Activated T-helper 2 cell treated with anti-CD3 and anti-CD28 coated beads, Interferon-gamma antibody, Interleukin-2, Interleukin-4, amounts not matched to agents 10 μg/mL and 5 μg/mL and 100 μg/mL, durations not matched to agents 14 hours and 24 hours and 36 hours (primary cell): ENCODE data around the gene RDH16. TPM values are rescaled to one million over a fixed set of nuclear protein-coding genes. Genes with fewer than 3 reads are reported as not detected.
"Not testable (repeated sequence)": the region's sequence is repeated elsewhere in the genome, so short reads cannot be mapped to it uniquely, and the experiment has no call there.

Source experiments
- DNase-seq: peaks from one replicate; pipeline ENCODE4 v3.0.0; 2021; ENCODE audit warnings: low spot score
- H3K27ac Mint-ChIP-seq: one replicate; pipeline ENCODE4 v1.8.0; 2021; ENCODE audit warnings: mixed read lengths
- H3K27me3 Mint-ChIP-seq: one replicate; pipeline ENCODE4 v1.8.0; 2021; ENCODE audit warnings: low read depth, mixed read lengths
- H3K36me3 Mint-ChIP-seq: one replicate; pipeline ENCODE4 v1.8.0; 2021; ENCODE audit warnings: low read depth, mixed read lengths
- H3K4me1 Mint-ChIP-seq: one replicate; pipeline ENCODE4 v1.8.0; 2021; ENCODE audit warnings: low read depth, mixed read lengths
- H3K4me3 Mint-ChIP-seq: one replicate; pipeline ENCODE4 v1.8.0; 2021; ENCODE audit warnings: low read depth, mild to moderate bottlenecking, moderate library complexity, mixed read lengths
- H3K9me3 Mint-ChIP-seq: one replicate; pipeline ENCODE4 v1.8.0; 2021; ENCODE audit warnings: mixed read lengths
- intact Hi-C: fragments of 100-400 bp; cut with micrococcal nuclease; formaldehyde crosslinking; loops from one replicate; pipeline ENCODE4 v1.15.1; 2023
- total RNA-seq: library from RNA; stranded (reverse); gene quantifications from 2 replicates; pipeline ENCODE4 v1.2.3, GENCODE V29; 2022

Gene RDH16
- total RNA-seq, 1 donor from 2014 or later = 0.30 TPM

- H3K9me3 Mint-ChIP-seq, H3K36me3 Mint-ChIP-seq, H3K4me1 Mint-ChIP-seq, H3K4me3 Mint-ChIP-seq, H3K27ac Mint-ChIP-seq, DNase-seq, intact Hi-C loops: not testable (repeated sequence)
- peaks cover 30% of the 10 kb centered on the region for H3K27me3 Mint-ChIP-seq
Observed at GRCh38 chr12:56940942-56941298, 16.5 kb downstream of the RDH16 start.

- no peaks in the 10 kb centered on the region for H3K36me3 Mint-ChIP-seq
- H3K27ac Mint-ChIP-seq = no peak overlapping the region
- no peak overlapping the region for H3K4me3 Mint-ChIP-seq
- H3K4me1 Mint-ChIP-seq = peaks cover 4% of the 10 kb centered on the region
- no peak for DNase-seq
- peaks cover 4% of the 10 kb centered on the region for H3K27me3 Mint-ChIP-seq
- intact Hi-C loops = no loop called here
- no peaks in the 10 kb centered on the region for H3K9me3 Mint-ChIP-seq
Observed at GRCh38 chr12:56935752-56936151, 21.7 kb downstream of the RDH16 start.

DNA sequence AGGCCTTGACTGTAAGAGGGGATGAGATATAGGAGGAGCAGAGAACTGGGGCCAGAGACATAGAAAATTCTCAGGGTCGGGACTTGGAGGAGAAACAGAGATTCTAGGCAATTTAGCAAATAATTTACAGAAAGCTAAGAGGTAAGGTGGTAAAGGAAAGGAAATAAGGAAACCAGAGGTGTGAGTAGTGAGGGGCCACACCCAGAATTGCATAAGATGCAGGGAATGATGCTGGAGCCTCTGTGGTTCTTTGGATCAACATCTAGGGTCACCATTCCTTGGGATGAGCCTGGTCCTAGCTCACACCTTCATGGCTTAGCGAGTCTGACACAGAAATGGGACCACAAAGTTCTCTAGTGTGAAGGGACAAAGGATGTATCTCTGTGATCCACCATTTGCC lies 22.3 kb downstream of the RDH16 start:
- no peaks in the 10 kb centered on the region for H3K9me3 Mint-ChIP-seq
- intact Hi-C loops = no loop called here
- H3K4me1 Mint-ChIP-seq = peaks cover 4% of the 10 kb centered on the region
- no peak for DNase-seq
- no peak overlapping the region for H3K4me3 Mint-ChIP-seq
- H3K27me3 Mint-ChIP-seq = peaks cover 4% of the 10 kb centered on the region
- H3K27ac Mint-ChIP-seq = no peak overlapping the region
- no peaks in the 10 kb centered on the region for H3K36me3 Mint-ChIP-seq

GRCh38 chr12:56933826-56934625 lies 23.4 kb downstream of the RDH16 start, which contains the start of gene SDR9C7:
Gene SDR9C7, minus strand, starts transcription at chr12:56934408. Its CDS starts 147 bp downstream, at chr12:56934261.
- intact Hi-C loops = no loop called here
- H3K27ac Mint-ChIP-seq = no peak within 1 kb of the TSS
- H3K27me3 Mint-ChIP-seq = no peaks in the 10 kb centered on the region
- peaks cover 4% of the 10 kb centered on the region for H3K4me1 Mint-ChIP-seq
- H3K9me3 Mint-ChIP-seq = no peaks in the 10 kb centered on the region
- H3K36me3 Mint-ChIP-seq = no peaks in the 10 kb centered on the region
- no peak for DNase-seq
- H3K4me3 Mint-ChIP-seq = no peak within 1 kb of the TSS

DNA sequence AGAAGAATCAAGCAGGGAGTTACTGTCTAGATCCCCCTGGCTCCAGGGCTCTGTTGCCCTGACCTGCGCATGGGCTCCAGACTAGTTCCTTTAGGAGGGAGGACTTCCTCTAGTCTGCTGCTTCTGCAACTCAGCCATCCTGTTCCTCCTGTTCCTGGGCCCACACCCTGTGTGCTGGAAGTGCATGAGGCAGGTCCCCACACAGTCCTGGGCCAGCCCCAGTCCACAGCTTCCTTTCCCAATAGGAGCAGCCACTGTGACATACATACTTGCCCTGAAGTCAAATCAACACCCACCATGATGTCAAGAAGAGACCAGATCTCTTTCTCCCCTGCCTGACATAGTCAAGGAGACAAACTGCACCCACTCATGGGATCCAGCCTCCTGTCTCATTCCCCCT lies 24.5 kb downstream of the RDH16 start:
- intact Hi-C loops = no loop called here
- Mint-ChIP-seq H3K36me3 (no peaks in the 10 kb centered on the region), H3K27me3 (peaks cover 4% of the 10 kb centered on the region), H3K4me3 (no peak overlapping the region), H3K9me3 (no peaks in the 10 kb centered on the region), H3K27ac (no peak overlapping the region), H3K4me1 (peaks cover 7% of the 10 kb centered on the region)
- no peak for DNase-seq

GRCh38 chr12:56932146-56932545 lies 25.3 kb downstream of the RDH16 start:
- no peaks in the 10 kb centered on the region for H3K36me3 Mint-ChIP-seq
- no peaks in the 10 kb centered on the region for H3K9me3 Mint-ChIP-seq
- H3K27ac Mint-ChIP-seq = no peak overlapping the region
- H3K4me1 Mint-ChIP-seq = peaks cover 7% of the 10 kb centered on the region
- intact Hi-C loops = no loop called here
- DNase-seq = no peak
- peaks cover 7% of the 10 kb centered on the region for H3K27me3 Mint-ChIP-seq
- H3K4me3 Mint-ChIP-seq = no peak overlapping the region

GRCh38 chr12:56931474-56931978 lies 25.9 kb downstream of the RDH16 start:
- Mint-ChIP-seq H3K27ac (peak overlapping the region; percentile 12), H3K9me3 (no peaks in the 10 kb centered on the region), H3K27me3 (peaks cover 10% of the 10 kb centered on the region), H3K4me1 (peaks cover 7% of the 10 kb centered on the region), H3K36me3 (no peaks in the 10 kb centered on the region), H3K4me3 (no peak overlapping the region)
- intact Hi-C loops = no loop called here
- DNase-seq = no peak

DNA sequence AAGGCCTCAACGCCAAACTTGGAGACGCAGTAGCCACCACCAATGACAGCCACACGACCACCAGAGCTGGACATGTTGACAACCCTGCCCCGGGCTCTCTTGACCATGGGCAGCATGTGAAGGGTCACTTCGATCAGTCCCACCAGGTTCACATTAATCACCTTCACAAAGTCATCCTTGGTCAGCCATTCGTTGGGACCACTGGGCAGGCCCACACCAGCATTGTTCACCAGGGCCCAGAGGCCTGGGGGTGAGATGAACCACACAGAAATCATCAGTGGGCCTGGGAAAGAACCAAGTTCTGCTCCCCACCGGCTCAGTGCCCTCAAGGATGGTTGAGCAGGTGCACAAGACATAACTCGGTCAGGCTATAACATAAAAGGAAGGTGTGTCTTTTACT lies 27.2 kb downstream of the RDH16 start:
- no peak for DNase-seq
- Mint-ChIP-seq H3K4me1 (peaks cover 7% of the 10 kb centered on the region), H3K4me3 (no peak overlapping the region), H3K9me3 (no peaks in the 10 kb centered on the region), H3K27me3 (peaks cover 10% of the 10 kb centered on the region), H3K36me3 (no peaks in the 10 kb centered on the region), H3K27ac (no peak overlapping the region)
- intact Hi-C loops = no loop called here

DNA sequence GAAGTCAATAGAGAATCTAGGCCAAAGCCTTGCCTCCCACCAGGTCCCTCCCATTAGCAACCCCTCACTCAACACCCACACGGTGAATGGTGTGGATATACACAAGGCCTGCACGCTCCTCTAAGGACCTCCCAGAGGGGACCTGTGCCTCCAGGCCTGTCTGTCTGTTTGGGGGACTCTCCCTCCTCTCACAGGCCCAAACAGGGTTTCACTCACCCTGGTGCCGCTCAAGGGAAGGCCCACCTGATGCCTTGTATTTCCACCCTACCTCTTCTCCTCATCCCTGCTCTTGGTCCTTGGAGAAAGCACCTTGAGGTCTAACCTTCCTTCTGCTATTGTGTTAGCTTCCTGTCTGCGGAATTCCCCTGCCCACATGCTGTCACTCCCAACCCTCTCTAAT lies 27.6 kb downstream of the RDH16 start:
- Mint-ChIP-seq H3K27ac (no peak overlapping the region), H3K36me3 (no peaks in the 10 kb centered on the region), H3K27me3 (peaks cover 10% of the 10 kb centered on the region), H3K4me3 (no peak overlapping the region), H3K4me1 (peaks cover 7% of the 10 kb centered on the region), H3K9me3 (no peaks in the 10 kb centered on the region)
- DNase-seq = no peak
- intact Hi-C loops = no loop called here

GRCh38 chr12:56928262-56928661 lies 29.1 kb downstream of the RDH16 start:
- intact Hi-C loops = no loop called here
- H3K4me3 Mint-ChIP-seq = no peak overlapping the region
- peaks cover 10% of the 10 kb centered on the region for H3K27me3 Mint-ChIP-seq
- no peaks in the 10 kb centered on the region for H3K9me3 Mint-ChIP-seq
- peaks cover 7% of the 10 kb centered on the region for H3K4me1 Mint-ChIP-seq
- no peak overlapping the region for H3K27ac Mint-ChIP-seq
- no peak for DNase-seq
- H3K36me3 Mint-ChIP-seq = no peaks in the 10 kb centered on the region

- Mint-ChIP-seq H3K27me3 (peaks cover 10% of the 10 kb centered on the region), H3K9me3 (no peaks in the 10 kb centered on the region), H3K27ac (no peak overlapping the region), H3K36me3 (no peaks in the 10 kb centered on the region), H3K4me3 (no peak overlapping the region), H3K4me1 (peaks cover 7% of the 10 kb centered on the region)
- no peak for DNase-seq
- intact Hi-C loops = no loop called here
Observed at GRCh38 chr12:56927281-56927680, 30.1 kb downstream of the RDH16 start.

DNA sequence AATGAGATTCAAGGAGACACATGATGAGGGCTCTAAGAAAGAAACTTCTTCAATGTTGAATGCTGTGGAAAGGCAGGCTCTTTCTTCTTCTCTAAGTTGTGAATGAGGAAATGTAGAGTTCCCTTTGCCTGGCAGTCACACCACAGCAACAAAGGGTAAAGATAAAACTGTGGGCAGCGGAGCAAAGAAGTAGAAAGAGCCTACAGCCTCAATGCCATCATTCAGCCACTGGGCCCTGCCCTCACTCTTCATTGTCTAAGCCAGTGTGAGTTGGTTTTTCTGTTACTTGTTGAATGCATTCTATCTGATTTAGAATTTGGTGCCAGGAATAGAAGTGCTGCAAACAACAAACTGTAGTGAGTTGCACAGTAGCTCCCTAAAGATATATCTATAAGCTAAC lies 35.4 kb downstream of the RDH16 start:
- intact Hi-C loops = no loop called here
- no peaks in the 10 kb centered on the region for H3K4me1 Mint-ChIP-seq
- H3K27me3 Mint-ChIP-seq = peaks cover 3% of the 10 kb centered on the region
- no peak for DNase-seq
- H3K9me3 Mint-ChIP-seq = peaks cover 11% of the 10 kb centered on the region
- no peak overlapping the region for H3K27ac Mint-ChIP-seq
- H3K36me3 Mint-ChIP-seq = no peaks in the 10 kb centered on the region
- no peak overlapping the region for H3K4me3 Mint-ChIP-seq

DNA sequence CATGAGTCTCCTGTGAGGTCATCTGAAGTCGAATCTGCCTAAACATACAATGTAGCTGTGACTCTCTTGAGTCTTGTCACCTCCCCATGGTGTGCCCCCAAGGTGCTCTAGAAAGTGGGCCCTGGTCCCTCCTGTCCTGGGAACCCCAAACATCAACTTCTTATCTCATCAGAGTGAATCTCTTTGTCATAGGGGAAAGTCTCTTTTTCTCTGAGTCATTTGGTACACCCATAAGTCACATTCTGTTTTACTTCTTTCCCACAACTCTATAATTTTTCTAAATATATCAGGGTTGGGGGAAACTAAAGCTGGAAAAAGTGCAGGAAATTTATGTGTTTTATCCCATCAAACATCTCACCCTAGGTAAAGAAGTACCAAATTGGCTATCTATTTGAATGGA lies 36.1 kb downstream of the RDH16 start:
- H3K27ac Mint-ChIP-seq = no peak overlapping the region
- H3K9me3 Mint-ChIP-seq = peaks cover 11% of the 10 kb centered on the region
- H3K4me1 Mint-ChIP-seq = no peaks in the 10 kb centered on the region
- intact Hi-C loops = no loop called here
- no peak overlapping the region for H3K4me3 Mint-ChIP-seq
- DNase-seq = no peak
- H3K36me3 Mint-ChIP-seq = no peaks in the 10 kb centered on the region
- H3K27me3 Mint-ChIP-seq = peaks cover 4% of the 10 kb centered on the region
